Measurements from ENCODE around the gene FH. TPM values are rescaled to one million over a fixed set of nuclear protein-coding genes. Genes with fewer than 3 reads are reported as not detected.

The FH gene
- polyA plus RNA-seq, 2 of the 4 experiments (the other 2 are of a cell fraction) = 98.7 to 99.8 TPM

GRCh38 chr1:241560849-241561187 is 41.3 kb upstream of the FH start (continued):
- TF ChIP-seq, protein P1, sequence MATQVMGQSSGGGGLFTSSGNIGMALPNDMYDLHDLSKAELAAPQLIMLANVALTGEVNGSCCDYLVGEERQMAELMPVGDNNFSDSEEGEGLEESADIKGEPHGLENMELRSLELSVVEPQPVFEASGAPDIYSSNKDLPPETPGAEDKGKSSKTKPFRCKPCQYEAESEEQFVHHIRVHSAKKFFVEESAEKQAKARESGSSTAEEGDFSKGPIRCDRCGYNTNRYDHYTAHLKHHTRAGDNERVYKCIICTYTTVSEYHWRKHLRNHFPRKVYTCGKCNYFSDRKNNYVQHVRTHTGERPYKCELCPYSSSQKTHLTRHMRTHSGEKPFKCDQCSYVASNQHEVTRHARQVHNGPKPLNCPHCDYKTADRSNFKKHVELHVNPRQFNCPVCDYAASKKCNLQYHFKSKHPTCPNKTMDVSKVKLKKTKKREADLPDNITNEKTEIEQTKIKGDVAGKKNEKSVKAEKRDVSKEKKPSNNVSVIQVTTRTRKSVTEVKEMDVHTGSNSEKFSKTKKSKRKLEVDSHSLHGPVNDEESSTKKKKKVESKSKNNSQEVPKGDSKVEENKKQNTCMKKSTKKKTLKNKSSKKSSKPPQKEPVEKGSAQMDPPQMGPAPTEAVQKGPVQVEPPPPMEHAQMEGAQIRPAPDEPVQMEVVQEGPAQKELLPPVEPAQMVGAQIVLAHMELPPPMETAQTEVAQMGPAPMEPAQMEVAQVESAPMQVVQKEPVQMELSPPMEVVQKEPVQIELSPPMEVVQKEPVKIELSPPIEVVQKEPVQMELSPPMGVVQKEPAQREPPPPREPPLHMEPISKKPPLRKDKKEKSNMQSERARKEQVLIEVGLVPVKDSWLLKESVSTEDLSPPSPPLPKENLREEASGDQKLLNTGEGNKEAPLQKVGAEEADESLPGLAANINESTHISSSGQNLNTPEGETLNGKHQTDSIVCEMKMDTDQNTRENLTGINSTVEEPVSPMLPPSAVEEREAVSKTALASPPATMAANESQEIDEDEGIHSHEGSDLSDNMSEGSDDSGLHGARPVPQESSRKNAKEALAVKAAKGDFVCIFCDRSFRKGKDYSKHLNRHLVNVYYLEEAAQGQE (IDR thresholded peaks at IDR 0.05) = no peak
- TF ChIP-seq POLR2AphosphoS2 (conservative IDR thresholded peaks at IDR 0.05; ENCODE audit: low read length) (no peak), MAZ (IDR thresholded peaks at IDR 0.05; ENCODE audit: borderline replicate concordance, low read depth, low read length) (no peak)
- TF ChIP-seq, protein P2, sequence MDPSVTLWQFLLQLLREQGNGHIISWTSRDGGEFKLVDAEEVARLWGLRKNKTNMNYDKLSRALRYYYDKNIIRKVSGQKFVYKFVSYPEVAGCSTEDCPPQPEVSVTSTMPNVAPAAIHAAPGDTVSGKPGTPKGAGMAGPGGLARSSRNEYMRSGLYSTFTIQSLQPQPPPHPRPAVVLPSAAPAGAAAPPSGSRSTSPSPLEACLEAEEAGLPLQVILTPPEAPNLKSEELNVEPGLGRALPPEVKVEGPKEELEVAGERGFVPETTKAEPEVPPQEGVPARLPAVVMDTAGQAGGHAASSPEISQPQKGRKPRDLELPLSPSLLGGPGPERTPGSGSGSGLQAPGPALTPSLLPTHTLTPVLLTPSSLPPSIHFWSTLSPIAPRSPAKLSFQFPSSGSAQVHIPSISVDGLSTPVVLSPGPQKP (IDR thresholded peaks at IDR 0.05; ENCODE audit: low read depth, low read length) = no peak

DNA sequence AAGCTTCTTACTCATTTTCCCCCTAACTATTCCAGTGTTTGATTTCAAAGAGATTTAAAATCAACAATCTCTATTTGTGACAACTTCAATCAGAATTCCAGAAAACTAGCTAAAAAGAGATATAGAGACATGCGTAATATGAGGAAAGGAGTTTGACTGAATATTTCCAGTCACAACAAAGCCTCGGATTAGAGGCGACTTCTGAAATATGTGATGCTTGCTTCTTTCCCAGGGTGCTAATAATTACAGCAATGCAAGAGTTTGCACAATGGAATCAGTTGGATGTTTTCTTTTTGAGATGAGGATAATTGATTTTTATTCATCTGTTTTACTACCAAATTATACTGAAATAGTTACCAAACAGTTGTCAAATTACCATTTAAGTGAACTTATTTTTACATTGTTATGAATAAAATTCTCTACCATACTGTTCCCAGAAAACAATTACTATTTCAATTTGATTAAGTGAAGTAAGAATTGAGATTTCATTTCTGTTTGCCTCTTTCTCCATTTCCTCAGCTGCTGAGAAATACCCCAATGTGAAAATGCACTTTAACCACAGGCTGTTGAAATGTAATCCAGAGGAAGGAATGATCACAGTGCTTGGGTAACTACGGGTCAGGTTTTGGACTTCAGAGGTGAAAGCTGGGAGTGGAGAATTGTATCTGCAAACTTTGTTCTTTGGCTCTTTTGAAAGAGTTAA is 40.7 kb upstream of the FH start:
- H3K4me3 ChIP-seq = no peak overlapping the region
- H3K4me2 ChIP-seq = no peak overlapping the region
- H3K9me3 ChIP-seq = no peaks in the 10 kb centered on the region
- ChIA-PET POLR2A (no interaction called here), CTCF (interaction anchor here (1.3 kb wide), 1 partner anchor 50 kb away, joined by 3 read pairs; no protein-coding TSS in a partner anchor)
- H3K27ac ChIP-seq = no peak overlapping the region
- TF ChIP-seq JUN (IDR thresholded peaks at IDR 0.05) (no peak), MAZ (IDR thresholded peaks at IDR 0.05; ENCODE audit: borderline replicate concordance, low read depth, low read length) (no peak)
- FAIRE-seq (no peak), ATAC-seq (no peak), DNase-seq (ENCODE audit: low read depth in 1 of 2, low spot score in 1 of 2) (no peak)
- WGBS (ENCODE audit: missing lambda C conversion rate) = 85% methylated on average over 4 of the region's 4 CpGs
- H3K4me1 ChIP-seq = peaks cover 21% of the 10 kb centered on the region

DNA sequence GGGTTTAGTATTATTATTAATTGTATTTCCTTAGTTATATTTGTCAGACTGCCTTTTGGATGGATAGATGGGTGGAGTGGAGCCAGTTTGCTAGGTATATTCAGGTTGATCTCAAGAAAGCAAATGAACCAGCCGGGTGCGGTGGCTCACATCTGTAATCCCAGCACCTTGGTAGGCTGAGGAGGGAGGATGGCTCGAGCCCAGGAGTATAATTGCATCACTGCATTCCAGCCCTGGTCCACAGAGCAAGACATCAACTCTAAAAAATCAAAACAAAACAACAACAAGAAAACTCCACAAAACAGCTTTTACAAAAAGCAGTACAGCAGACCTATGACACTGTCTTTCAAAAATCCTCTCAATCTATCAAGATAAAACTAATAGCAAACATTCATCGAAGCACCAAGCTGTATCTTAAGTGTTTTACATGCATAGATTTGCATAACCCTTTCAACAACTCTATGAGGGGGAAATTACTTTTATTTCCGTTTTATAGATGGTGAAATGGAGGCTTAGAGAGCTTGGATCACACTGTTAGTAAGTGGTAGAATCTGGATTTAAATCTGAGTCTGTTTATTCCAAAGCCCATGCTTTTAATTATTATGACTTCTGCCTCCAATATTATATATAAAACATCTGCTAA is 38.1 kb upstream of the FH start:
- no peak for DNase-seq (ENCODE audit: low read depth in 1 of 2, low spot score in 1 of 2)
- Histone ChIP-seq H3K4me1 (peaks cover 21% of the 10 kb centered on the region), H3K4me2 (peak overlapping the region; percentile 77), H3K4me3 (no peak overlapping the region), H3K27ac (peak overlapping the region; percentile 8 to 65; a peak in 1 of 6 replicates), H3K9me3 (no peaks in the 10 kb centered on the region)
- 68% methylated on average over 5 of the region's 5 CpGs for WGBS (ENCODE audit: missing lambda C conversion rate)
- FAIRE-seq = no peak
- CTCF ChIA-PET = no interaction called here
- POLR2A ChIA-PET = no interaction called here
- peak in 1 of 2 experiments; percentile 30; a peak in 2 of 6 replicates for ATAC-seq
- TF ChIP-seq CEBPB (IDR thresholded peaks at IDR 0.05) = 0 out of 4 replicates have a peak, but pooled peaks of 1 of the 2 experiments have one; percentile 25
- TF ChIP-seq ZFP36 (IDR thresholded peaks at IDR 0.05; ENCODE audit: borderline replicate concordance, partially characterized antibody) = no peak

- FAIRE-seq = no peak
- CTCF ChIA-PET = no interaction called here
- H3K4me3 ChIP-seq = no peak overlapping the region
- H3K9me3 ChIP-seq = no peaks in the 10 kb centered on the region
- TF ChIP-seq NR3C1 (IDR thresholded peaks at IDR 0.05) (no peak), RNF2 (IDR thresholded peaks at IDR 0.05; ENCODE audit: borderline replicate concordance, low read depth) (no peak), CEBPB (IDR thresholded peaks at IDR 0.05) (no peak), CHD4 (IDR thresholded peaks at IDR 0.05; ENCODE audit: borderline replicate concordance) (no peak), SMC3 (IDR thresholded peaks at IDR 0.05) (no peak), KDM1A (IDR thresholded peaks at IDR 0.05; ENCODE audit: low read depth) (no peak), ZC3H11A (IDR thresholded peaks at IDR 0.05) (no peak), HOXB13 (CRISPR knock-in tag; IDR thresholded peaks at IDR 0.05; ENCODE audit: low read depth) (no peak), JUN (IDR thresholded peaks at IDR 0.05) (no peak), POLR2AphosphoS2 (conservative IDR thresholded peaks at IDR 0.05; ENCODE audit: low read length) (no peak), PHF8 (IDR thresholded peaks at IDR 0.05; ENCODE audit: borderline replicate concordance, low read depth) (no peak)
- TF ChIP-seq, protein P2 (IDR thresholded peaks at IDR 0.05; ENCODE audit: low read depth, low read length) = no peak
- no peak overlapping the region for H3K4me2 ChIP-seq
- no peak for DNase-seq (ENCODE audit: low read depth in 1 of 2, low spot score in 1 of 2)
- H3K4me1 ChIP-seq = peaks cover 21% of the 10 kb centered on the region
- POLR2A ChIA-PET = no interaction called here
- ATAC-seq = no peak
- no peak overlapping the region for H3K27ac ChIP-seq
- WGBS (ENCODE audit: missing lambda C conversion rate) = 87% methylated on average over 5 of the region's 5 CpGs
Observed at GRCh38 chr1:241557031-241557430, 37.5 kb upstream of the FH start.
